Non-pigmented ciliary epithelial cell (primary cell): ENCODE measurements around the gene KEL.

Experiments used
- DNase-seq: peaks from one replicate; pipeline ENCODE4 v3.0.0-alpha.2; 2010; ENCODE audit warnings: low read depth

The KEL gene

DNA sequence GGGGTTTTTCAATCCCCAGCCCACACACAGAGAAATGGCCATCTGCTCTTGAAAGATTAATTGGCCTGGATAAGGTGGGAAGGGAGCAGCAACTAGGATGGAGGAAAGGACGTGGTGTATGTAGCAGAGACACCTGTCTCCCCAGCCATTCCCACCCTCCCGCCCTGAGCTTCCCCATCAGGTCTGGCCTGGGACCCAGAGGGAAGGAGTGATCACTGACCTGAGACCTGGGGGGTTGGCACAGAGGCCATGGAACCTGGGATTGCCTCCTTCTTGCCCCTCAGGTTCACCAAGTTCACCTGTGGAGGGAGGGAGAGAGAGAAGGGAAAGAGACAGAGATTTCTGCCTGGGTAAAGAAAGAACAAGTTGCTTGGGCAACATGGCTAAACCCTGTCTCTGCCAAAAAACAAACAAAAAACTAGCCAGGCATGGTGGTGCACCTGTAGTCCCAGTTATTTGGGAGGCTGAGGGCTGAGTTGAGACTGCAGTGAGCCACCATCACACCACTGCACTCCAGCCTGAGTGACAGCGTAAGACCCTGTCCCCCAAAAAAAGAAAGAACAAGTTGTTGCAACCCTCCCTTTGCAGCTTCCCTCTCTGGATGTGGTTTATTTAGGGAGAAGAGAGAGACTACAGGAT lies 65.3 kb downstream of the KEL start:
- no peak for DNase-seq

GRCh38 chr7:142896151-142896550 lies 66.0 kb downstream of the KEL start:
- DNase-seq, result no peak

- no peak for DNase-seq
Observed at GRCh38 chr7:142894985-142895593, 67.1 kb downstream of the KEL start.

- no peak for DNase-seq
Observed at GRCh38 chr7:142894112-142894984, 67.8 kb downstream of the KEL start.

DNA sequence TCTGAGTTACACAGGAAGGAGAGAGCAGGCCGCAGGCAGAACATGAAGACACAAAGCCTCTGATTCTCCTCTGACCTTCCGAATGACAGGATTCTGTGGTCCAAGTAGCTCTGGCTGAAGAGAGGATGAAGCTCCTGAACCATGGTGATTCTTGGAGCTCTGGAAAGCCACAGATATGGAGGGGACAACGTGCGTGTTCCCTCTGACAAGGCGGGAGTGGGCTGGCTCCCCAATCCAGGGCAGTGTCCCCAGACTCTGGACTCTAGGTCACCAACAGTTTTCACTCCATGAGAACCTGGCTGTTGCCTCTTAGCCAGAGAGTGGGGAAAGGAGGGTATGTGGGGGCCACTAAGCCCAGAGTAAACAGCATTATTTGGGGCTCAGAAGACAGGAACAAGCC lies 69.2 kb downstream of the KEL start:
- DNase-seq, result no peak

GRCh38 chr7:142891490-142892082 lies 70.6 kb downstream of the KEL start:
- DNase-seq, result no peak
